Measurements from ENCODE around the gene SCYL2.

GRCh38 chr12:100293017-100293416 lies 26.0 kb downstream of the SCYL2 start:
- TF ChIP-seq CTCF (IDR thresholded peaks at IDR 0.05 in 4 of 5, conservative IDR thresholded peaks at IDR 0.05 in 1 of 5) (no peak), POLR2A (IDR thresholded peaks at IDR 0.05) (no peak)

All from gastrocnemius medialis (tissue), 4 donors.